ENCODE measurements around the gene CPXCR1.
"Not testable (repeated sequence)": the region's sequence is repeated elsewhere in the genome, so short reads cannot be mapped to it uniquely, and the experiment has no call there.

Gene CPXCR1

GRCh38 chrX:88746925-88747324 lies at the start of gene CPXCR1:
Gene CPXCR1, plus strand, starts transcription at chrX:88747225. Its CDS starts 6,190 bp downstream, at chrX:88753415.
- no peak for DNase-seq

GRCh38 chrX:88735835-88736234 lies 11.2 kb upstream of the CPXCR1 start:
- no peak for DNase-seq

GRCh38 chrX:88746215-88746614 lies 810 bp upstream of the CPXCR1 start:
- DNase-seq: not testable (repeated sequence)

GRCh38 chrX:88752339-88752738 lies 5.3 kb downstream of the CPXCR1 start:
- not testable (repeated sequence) for DNase-seq

GRCh38 chrX:88789825-88790224 lies 42.8 kb downstream of the CPXCR1 start:
- DNase-seq: no peak
